ENCODE results near the gene PCDHGA1.

DNA sequence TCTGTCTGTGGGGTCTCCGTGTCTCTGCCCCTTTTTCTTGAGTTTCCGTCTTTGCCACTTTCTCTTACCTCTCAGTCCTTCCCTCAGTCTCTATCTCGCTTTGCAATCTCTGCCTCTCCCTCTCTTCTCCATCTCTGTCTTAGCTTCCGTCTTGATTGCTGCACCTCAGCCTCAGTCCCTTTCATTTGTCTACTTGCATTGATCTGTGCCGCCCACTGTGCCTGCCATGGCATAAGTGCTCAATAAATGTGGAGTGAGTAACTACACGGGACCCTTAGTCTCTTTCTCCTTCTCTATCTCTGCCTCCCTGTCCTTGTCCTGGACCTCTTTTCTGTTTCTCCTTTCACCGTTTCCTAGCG lies 165.1 kb downstream of the PCDHGA1 start:
- no peak for TF ChIP-seq ARNT (IDR thresholded peaks at IDR 0.05)
- TF ChIP-seq SUZ12 (IDR thresholded peaks at IDR 0.05): no peak
- no peak for TF ChIP-seq BHLHE40 (IDR thresholded peaks at IDR 0.05; ENCODE audit: borderline replicate concordance)
- TF ChIP-seq FOXM1 (IDR thresholded peaks at IDR 0.05; ENCODE audit: borderline replicate concordance): no peak
- no peak for TF ChIP-seq NFRKB (IDR thresholded peaks at IDR 0.05)
- no peak for TF ChIP-seq FOXK2 (IDR thresholded peaks at IDR 0.05)
- TF ChIP-seq ZNF384 (IDR thresholded peaks at IDR 0.05): no peak
- TF ChIP-seq FOXA1 (IDR thresholded peaks at IDR 0.05): no peak
- no peak for TF ChIP-seq ELF4 (IDR thresholded peaks at IDR 0.05)

Data from HEK293T (cell line).